ENCODE measurements around the gene ZNF280C. TPM values are rescaled to one million over a fixed set of nuclear protein-coding genes. Genes with fewer than 3 reads are reported as not detected.

The ZNF280C gene
- total and polyA plus RNA-seq, 8 donors = 3.9 to 10.2 (median 8.3) TPM

DNA sequence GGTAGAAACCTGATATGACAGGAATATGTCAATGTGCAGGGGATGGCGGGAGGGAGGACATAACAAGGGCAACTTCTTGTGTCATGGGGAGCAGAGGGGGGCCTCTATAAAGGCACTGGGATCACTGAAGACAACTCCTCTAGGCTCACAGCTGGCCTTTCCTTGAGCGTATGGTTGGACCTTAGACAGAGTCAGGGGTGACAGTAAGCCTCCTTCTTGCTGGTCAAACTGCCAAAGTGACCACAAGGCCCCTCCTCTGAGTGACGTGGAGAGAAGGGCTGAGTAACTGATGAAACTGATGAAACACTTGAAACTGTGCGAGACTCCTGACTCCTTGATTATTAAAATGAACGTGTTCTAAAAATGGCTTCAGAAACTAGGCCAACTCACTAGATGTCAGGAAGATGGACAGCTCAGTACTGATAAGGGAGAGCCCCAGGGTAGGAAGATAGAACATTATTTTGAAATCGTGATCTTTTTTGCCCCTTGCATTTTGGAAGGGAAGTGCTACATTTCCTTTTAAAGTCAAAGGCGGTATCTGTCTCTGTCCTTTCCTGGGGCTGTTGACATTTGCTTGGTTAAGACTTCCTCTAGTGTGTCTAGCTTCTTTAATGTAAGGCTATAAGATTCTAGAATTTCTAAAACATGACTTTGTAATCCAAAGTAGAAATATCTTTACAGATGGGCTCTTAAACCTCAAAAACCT is 95.4 kb downstream of the ZNF280C start:
- Histone ChIP-seq H3K9me3 (no peaks in the 10 kb centered on the region), H3K4me3 (no peak overlapping the region), H3K27me3 (peaks cover 0 to 5% of the 10 kb centered on the region in 2 donors), H3K27ac (peak overlapping the region; percentile 70 to 78), H3K4me1 (peaks cover 0 to 23% of the 10 kb centered on the region in 2 donors), H3K36me3 (no peaks in the 10 kb centered on the region)
- DNase-seq (peak in 1 of 4 donors; percentile 46), ATAC-seq (peak; percentile 50)
- TF ChIP-seq CTCF (IDR thresholded peaks at IDR 0.05) = no peak
- intact Hi-C loops (cut with DNase I) = loop anchor here in 1 of 2 donors (10.0 kb wide), 1 partner anchor 99 kb away; no protein-coding TSS in a partner anchor

DNA sequence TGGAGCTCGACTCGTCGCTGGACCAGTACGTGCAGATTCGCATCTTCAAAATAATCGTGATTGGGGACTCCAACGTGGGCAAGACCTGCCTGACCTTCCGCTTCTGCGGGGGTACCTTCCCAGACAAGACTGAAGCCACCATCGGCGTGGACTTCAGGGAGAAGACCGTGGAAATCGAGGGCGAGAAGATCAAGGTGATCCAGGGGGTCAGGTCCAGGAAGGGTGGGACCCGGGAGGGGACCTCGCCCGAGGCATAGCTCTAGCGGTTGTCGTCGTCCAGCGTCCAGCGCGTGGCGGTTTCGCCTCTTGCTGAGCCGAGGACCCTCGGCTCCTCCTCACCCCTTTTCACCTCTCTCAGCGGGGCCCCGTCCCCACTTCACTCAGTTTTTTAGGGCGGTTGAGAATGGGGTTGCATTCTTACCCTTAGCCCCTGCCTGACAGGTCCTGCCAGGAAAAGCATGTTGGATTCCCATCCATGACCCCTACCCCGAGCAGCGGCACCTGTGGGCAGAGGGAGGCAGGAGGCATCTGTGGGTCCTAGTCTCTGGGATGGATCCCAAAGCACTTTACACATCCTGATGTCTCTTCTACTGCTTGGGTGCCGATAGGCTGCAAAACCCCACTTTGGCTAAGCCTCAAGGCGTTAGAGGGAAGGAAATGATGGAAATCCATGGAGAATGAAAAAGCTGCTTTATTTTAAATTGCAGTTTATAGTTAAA is 96.4 kb downstream of the ZNF280C start:
- peak overlapping the region; percentile 32 to 49 for H3K4me3 ChIP-seq
- TF ChIP-seq CTCF (IDR thresholded peaks at IDR 0.05) = no peak
- no peaks in the 10 kb centered on the region for H3K36me3 ChIP-seq
- no peaks in the 10 kb centered on the region for H3K9me3 ChIP-seq
- H3K4me1 ChIP-seq = peaks cover 0 to 23% of the 10 kb centered on the region in 2 donors
- no peak for ATAC-seq
- intact Hi-C loops (cut with DNase I) = loop anchor here in 1 of 2 donors (10.0 kb wide), 1 partner anchor 97 kb away; no protein-coding TSS in a partner anchor
- H3K27ac ChIP-seq = peak overlapping the region; percentile 70 to 78
- H3K27me3 ChIP-seq = peaks cover 0 to 5% of the 10 kb centered on the region in 2 donors
- no peak for DNase-seq

GRCh38 chrX:130171446-130172126 is 97.1 kb downstream of the ZNF280C start, which contains the start of gene RAB33A:
Gene RAB33A, plus strand, starts transcription at chrX:130171962. Its CDS starts 101 bp downstream, at chrX:130172063.
- no peaks in the 10 kb centered on the region for H3K9me3 ChIP-seq
- TF ChIP-seq CTCF (IDR thresholded peaks at IDR 0.05) = no peak
- peak in 1 of 4 donors; percentile 67 for DNase-seq
- ATAC-seq = peak; percentile 43
- H3K4me3 ChIP-seq = peak within 1 kb of the TSS; percentile 32 to 49
- peaks cover 0 to 5% of the 10 kb centered on the region in 2 donors for H3K27me3 ChIP-seq
- intact Hi-C loops (cut with DNase I) = loop anchor here in 1 of 2 donors (10.0 kb wide), 1 partner anchor 97 kb away; no protein-coding TSS in a partner anchor
- peak within 1 kb of the TSS; percentile 70 to 78 for H3K27ac ChIP-seq
- peaks cover 0 to 23% of the 10 kb centered on the region in 2 donors for H3K4me1 ChIP-seq
- H3K36me3 ChIP-seq = no peaks in the 10 kb centered on the region

DNA sequence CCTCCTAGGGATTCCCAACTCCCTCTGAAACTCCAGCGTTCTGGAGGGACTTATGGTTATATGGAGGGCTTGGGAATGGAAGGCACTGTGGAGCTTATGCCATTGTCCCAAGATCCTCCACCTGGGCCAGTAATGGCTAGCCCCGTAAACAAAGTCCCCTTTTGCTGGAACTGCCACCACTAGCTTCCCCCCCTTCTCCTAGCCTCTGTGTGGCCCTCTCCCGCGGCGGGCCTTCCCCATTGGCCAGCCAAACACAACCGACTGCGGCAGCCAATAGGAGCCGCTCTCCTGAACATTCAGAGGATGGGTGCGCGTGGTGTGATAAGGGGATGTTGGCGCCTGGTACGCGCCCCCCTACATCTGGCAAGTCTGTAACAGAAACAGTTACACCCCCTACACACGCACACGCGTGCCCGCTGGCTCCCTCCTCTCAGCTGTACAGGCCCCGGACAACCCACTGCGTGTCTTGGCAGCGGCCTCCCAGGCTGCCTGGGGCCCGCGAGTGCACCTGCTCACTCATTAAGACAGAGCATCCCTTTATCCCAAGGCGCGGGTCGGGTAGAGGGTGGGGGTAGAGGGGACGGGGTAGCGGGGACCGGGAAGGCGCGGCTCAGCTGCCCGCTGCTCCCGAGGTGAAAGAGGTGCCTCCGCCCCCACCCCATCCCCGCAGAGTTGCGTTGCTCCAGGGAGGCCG is 97.8 kb downstream of the ZNF280C start:
- H3K36me3 ChIP-seq = no peaks in the 10 kb centered on the region
- intact Hi-C loops (cut with DNase I) = loop anchor here in 1 of 2 donors (10.0 kb wide), 1 partner anchor 96 kb away; no protein-coding TSS in a partner anchor
- peak overlapping the region; percentile 32 to 49 for H3K4me3 ChIP-seq
- TF ChIP-seq CTCF (IDR thresholded peaks at IDR 0.05) = no peak
- peaks cover 0 to 23% of the 10 kb centered on the region in 2 donors for H3K4me1 ChIP-seq
- ATAC-seq (peak; percentile 41), DNase-seq (peak in 1 of 4 donors; percentile 83)
- H3K27me3 ChIP-seq = peaks cover 0 to 5% of the 10 kb centered on the region in 2 donors
- H3K27ac ChIP-seq = peak overlapping the region in 1 of 2 donors; percentile 78
- no peaks in the 10 kb centered on the region for H3K9me3 ChIP-seq
